ENCODE measurements around the gene ELAVL4.

DNA sequence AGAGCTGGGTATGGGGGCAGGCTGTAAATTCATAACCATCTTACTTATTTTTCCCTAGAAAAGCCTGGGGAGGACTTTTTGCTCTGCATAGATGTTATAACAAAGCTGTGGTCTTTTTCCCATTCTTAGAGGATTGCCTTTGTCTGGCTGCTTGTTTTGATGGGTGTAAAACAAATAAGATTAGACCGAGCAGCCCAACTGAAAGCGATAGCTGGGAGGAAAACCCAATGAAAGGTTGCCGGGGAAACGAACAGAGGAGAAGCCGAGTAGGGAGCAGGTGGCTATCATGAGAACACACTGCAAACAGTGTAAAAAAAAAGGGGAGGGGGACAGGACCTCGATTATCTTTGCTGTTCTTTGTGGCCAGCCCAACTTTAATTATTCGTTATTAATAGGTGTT is 1.9 kb downstream of the ELAVL4 start:
- no peak for TF ChIP-seq CTCF (conservative IDR thresholded peaks at IDR 0.05; ENCODE audit: low read length)
- TF ChIP-seq EZH2phosphoT487 (IDR thresholded peaks at IDR 0.05; ENCODE audit: borderline replicate concordance): no peak
